GM12872 (cell line): Measurements from ENCODE around the gene GTPBP6.

ENCODE experiments used
- CTCF ChIP-seq: IDR thresholded peaks from 3 replicates; pipeline ENCODE4 v1.5.1; 2011; ENCODE audit warnings: low read depth, mild to moderate bottlenecking, low read length, moderate library complexity; ENCODE audit not compliant: insufficient read depth

Gene GTPBP6

GRCh38 chrX:355329-356050, 36.9 kb upstream of the GTPBP6 start:
- no peak for TF ChIP-seq CTCF

- no peak for TF ChIP-seq CTCF
Measured at GRCh38 chrX:353566-354535, 35.3 kb upstream of the GTPBP6 start.

- TF ChIP-seq CTCF, result no peak
Measured at GRCh38 chrX:352582-353314, 34.2 kb upstream of the GTPBP6 start.

GRCh38 chrX:352181-352580, 33.6 kb upstream of the GTPBP6 start:
- TF ChIP-seq CTCF, result no peak

- TF ChIP-seq CTCF, result no peak
Measured at GRCh38 chrX:351736-352135, 33.1 kb upstream of the GTPBP6 start.

- no peak for TF ChIP-seq CTCF
Measured at GRCh38 chrX:350534-351323, 32.1 kb upstream of the GTPBP6 start.
